Erythroblast (primary cell): ENCODE results near the gene ITGB1.

Source experiments
- GATA1 ChIP-seq: IDR thresholded peaks from 2 replicates; pipeline ENCODE4 v1.6.1; 2011; ENCODE audit warnings: low read depth, mild to moderate bottlenecking, control low read depth, low read length, moderate library complexity
- POLR2A ChIP-seq: IDR thresholded peaks from 2 replicates; pipeline ENCODE4 v1.6.1; 2011; ENCODE audit warnings: mild to moderate bottlenecking, low read length

- TF ChIP-seq POLR2A = no peak
- TF ChIP-seq GATA1 = no peak
These were observed 66.8 kb downstream of the ITGB1 start for GRCh38 chr10:32891261-32891660.
